Upper lobe of left lung (tissue), 6 donors: ENCODE results near the gene RFT1. TPM values are rescaled to one million over a fixed set of nuclear protein-coding genes. Genes with fewer than 3 reads are reported as not detected.

Experiments used
- ATAC-seq, 2 donors: fragments of 200-7000 bp; cut with Tn5 transposase; one replicate each; pipeline ENCODE4 v1.9.1; 2022; ENCODE audit warnings: mild to moderate bottlenecking in 2 of 2, moderate library complexity in 2 of 2; ENCODE audit not compliant: low FRiP score in 2 of 2
- DNase-seq, 2 donors: peaks; one replicate each; pipeline ENCODE4 v3.0.0-alpha.2; 2019 to 2020
- H3K27ac ChIP-seq, 4 donors: fragments of 200-600 bp; sonication (generic); one replicate each; pipeline ENCODE4 v1.5.1; 2016 to 2019
- H3K27me3 ChIP-seq, 4 donors: fragments of 200-600 bp; sonication (generic); one replicate each; pipeline ENCODE4 v1.5.1; 2017 to 2019
- H3K36me3 ChIP-seq, 4 donors: fragments of 200-600 bp; sonication (generic); one replicate each; pipeline ENCODE4 v1.5.1; 2016 to 2019
- H3K4me1 ChIP-seq, 4 donors: fragments of 200-600 bp; sonication (generic); one replicate each; pipeline ENCODE4 v1.5.1; 2018 to 2019
- H3K4me3 ChIP-seq, 4 donors: fragments of 200-600 bp; sonication (generic); one replicate each; pipeline ENCODE4 v1.5.1; 2017 to 2019; ENCODE audit warnings: mild to moderate bottlenecking in 2 of 4, moderate library complexity in 1 of 4
- H3K9me3 ChIP-seq, 4 donors: fragments of 200-600 bp; sonication (generic); one replicate each; pipeline ENCODE4 v1.5.1; 2018 to 2019
- CTCF ChIP-seq, 6 experiments: fragments of 450-650 bp in 4 of 6; fragments of 200-600 bp in 2 of 6; sonication (generic) in 2 of 6; IDR thresholded peaks; one replicate each; pipeline ENCODE4 v1.5.1; 2016 to 2019; ENCODE audit warnings: antibody characterized with exemption in 6 of 6
- EP300 ChIP-seq, 4 donors: sonication (generic); formaldehyde crosslinking; IDR thresholded peaks; one replicate each; pipeline ENCODE4 v1.5.1; 2017; ENCODE audit warnings: antibody characterized with exemption in 4 of 4, control low read depth in 2 of 4
- POLR2A ChIP-seq, 4 donors: fragments of 450-650 bp; IDR thresholded peaks; one replicate each; pipeline ENCODE4 v1.5.1; 2016 to 2017; ENCODE audit warnings: antibody characterized with exemption in 4 of 4, mild to moderate bottlenecking in 2 of 4
- POLR2AphosphoS5 ChIP-seq, 2 donors: sonication (generic); formaldehyde crosslinking; IDR thresholded peaks; one replicate each; pipeline ENCODE4 v1.5.1; 2017; ENCODE audit warnings: antibody characterized with exemption in 2 of 2
- WGBS, 2 donors: methylation state at CpG; one replicate each; pipeline ENCODE4 v1.1.5; 2017 to 2018; 5-methylcytosine and 5-hydroxymethylcytosine counted together
- total RNA-seq, 6 donors: library from RNA; depleted of rRNA in 4 of 6; stranded (reverse); fragments of >200 nt in 4 of 6; gene quantifications; one replicate each; pipeline versions ENCODE4 v1.1.0 to v1.2.1, GENCODE V29; 2016 to 2021
- donor health status: DM: no; HTN: no; CAD: no; lungs with moderate emphysema.
- donor health status: DM: no; HTN: yes; CAD: no; lungs with severe emphysema.

RFT1 gene
- total RNA-seq, 6 donors from 2014 or later: 5.1 to 19.9 (median 12.8) TPM

- H3K4me1 ChIP-seq: peaks cover 3 to 43% (median 18%) of the 10 kb centered on the region in 4 donors
- no peaks in the 10 kb centered on the region for H3K27me3 ChIP-seq
- 40 to 45% methylated on average over 2 to 3 of the region's 3 CpGs for WGBS, 2 donors
- no peak for TF ChIP-seq CTCF (IDR thresholded peaks at IDR 0.05)
- TF ChIP-seq EP300 (IDR thresholded peaks at IDR 0.05): no peak
- no peak for TF ChIP-seq POLR2AphosphoS5 (IDR thresholded peaks at IDR 0.05)
- no peak for TF ChIP-seq POLR2A (IDR thresholded peaks at IDR 0.05)
- H3K36me3 ChIP-seq: no peaks in the 10 kb centered on the region
- peak overlapping the region in 2 of 4 donors; percentile 37 to 56 for H3K27ac ChIP-seq
- H3K9me3 ChIP-seq: no peaks in the 10 kb centered on the region
- no peak overlapping the region for H3K4me3 ChIP-seq
- ATAC-seq (peak in 1 of 2 donors; percentile 60), DNase-seq (peak in 1 of 2 donors; percentile 74)
These were observed 12.8 kb upstream of the RFT1 start for GRCh38 chr3:53142986-53143385.

DNA sequence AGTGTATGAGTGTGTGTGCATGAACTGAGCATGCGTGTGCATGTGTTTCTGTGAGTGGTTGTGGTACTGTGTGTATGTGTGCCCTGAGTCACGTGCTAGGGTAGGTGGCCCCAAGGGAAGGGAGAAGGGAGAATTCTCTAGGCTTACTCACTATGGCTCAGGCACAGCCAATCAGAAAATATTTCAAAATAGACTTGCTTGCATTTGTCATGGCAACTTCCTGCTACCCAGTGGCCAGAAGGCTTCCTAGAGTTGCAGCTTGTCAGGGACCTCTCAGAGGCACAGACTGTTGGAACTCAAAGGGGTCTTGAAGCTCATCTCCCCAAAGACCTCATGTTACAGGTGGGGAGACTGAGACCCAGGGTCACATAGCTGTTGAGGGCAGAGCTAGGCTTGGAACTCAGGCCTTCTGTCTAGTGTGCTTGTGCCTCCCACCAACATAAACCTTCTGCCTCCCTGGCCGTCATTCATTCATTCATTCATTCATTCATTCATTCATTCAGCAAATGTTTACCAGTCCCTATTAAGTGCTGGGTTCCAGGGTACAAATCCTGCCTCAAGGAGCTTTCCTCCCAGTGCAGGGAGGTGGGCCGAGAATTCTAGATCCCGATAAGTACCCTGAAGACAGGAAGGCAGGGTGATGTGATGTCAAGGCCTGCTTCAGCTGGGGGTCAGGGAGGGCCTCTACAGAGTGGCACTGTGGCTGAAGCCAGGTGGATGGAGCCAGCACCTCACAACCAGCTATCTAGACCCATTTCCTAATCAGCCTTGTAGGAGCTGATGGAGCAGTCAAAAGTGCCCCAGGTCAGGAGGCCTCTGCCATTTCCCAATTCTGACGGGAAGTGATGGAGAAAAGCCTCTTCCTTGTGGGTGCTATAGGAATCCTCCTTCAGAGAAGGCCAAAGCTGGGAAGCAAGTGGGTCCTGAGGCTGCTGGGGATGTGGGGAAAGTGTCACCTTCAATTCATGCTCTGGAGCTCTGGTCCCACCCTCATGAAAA, 10.9 kb upstream of the RFT1 start:
- H3K4me1 ChIP-seq: peaks cover 3 to 31% (median 9%) of the 10 kb centered on the region in 4 donors

DNA sequence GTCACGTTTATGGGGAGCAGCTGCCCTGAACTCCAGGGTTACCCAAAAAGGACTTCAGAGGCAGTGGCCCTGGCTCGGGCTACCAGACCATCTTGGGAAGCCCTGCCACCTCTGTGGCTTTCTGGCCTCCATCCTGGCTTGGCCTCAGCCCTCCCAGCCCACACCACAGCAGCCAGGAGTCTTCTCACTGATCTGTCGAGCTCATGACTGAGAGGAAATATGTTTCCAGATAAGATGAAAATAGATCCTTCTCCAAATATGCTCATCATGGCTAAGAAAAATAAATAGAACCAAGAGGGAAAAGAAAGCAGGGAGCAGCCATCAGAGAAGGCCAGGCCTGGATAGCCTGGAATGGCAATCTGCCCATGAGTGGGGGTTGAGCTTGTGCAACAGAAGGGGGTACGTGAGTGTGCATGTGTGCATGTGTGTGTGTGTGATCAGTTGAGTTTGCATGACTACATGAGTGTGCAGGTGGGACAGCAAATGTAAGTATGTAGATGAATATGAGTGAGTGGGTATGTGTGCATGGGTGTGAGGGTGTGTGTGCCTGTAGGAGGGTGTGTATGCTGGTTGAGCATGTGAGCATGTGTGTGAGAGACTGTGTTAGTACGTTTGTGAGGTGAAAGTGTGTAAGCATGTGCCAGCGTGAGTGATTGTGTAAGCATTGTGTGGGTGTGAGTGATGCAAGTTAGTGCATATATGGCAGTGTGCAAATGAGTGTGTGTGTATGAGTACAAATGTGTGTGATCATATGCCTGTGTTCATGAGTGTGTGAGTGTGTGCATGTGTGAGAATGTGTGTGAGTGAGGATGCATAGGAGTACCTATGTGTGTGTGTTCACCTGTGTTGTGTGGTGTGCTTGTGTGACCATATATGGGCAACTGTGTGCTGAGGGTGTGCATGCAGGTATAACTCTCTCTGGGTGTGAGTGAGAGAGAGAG, 9.9 kb upstream of the RFT1 start:
- TF ChIP-seq POLR2A (IDR thresholded peaks at IDR 0.05): no peak
- TF ChIP-seq EP300 (IDR thresholded peaks at IDR 0.05): no peak
- no peak for TF ChIP-seq CTCF (IDR thresholded peaks at IDR 0.05)
- no peaks in the 10 kb centered on the region for H3K27me3 ChIP-seq
- ATAC-seq (no peak), DNase-seq (no peak)
- H3K9me3 ChIP-seq: no peaks in the 10 kb centered on the region
- WGBS, 2 donors: 48 to 52% methylated on average over 6 of the region's 6 CpGs
- peaks cover 3 to 27% (median 7%) of the 10 kb centered on the region in 4 donors for H3K4me1 ChIP-seq
- H3K36me3 ChIP-seq: no peaks in the 10 kb centered on the region
- no peak overlapping the region for H3K27ac ChIP-seq
- H3K4me3 ChIP-seq: no peak overlapping the region

More for the DNA sequence above, 10.9 kb upstream of the RFT1 start:
- Histone ChIP-seq H3K27me3 (no peaks in the 10 kb centered on the region), H3K27ac (peak overlapping the region in 2 of 4 donors; percentile 26 to 56), H3K9me3 (no peaks in the 10 kb centered on the region), H3K4me3 (no peak overlapping the region), H3K36me3 (no peaks in the 10 kb centered on the region)
- no peak for DNase-seq
- WGBS, 2 donors: 72 to 74% methylated on average over 6 of the region's 6 CpGs
- ATAC-seq: peak; percentile 38 to 56
- TF ChIP-seq CTCF (IDR thresholded peaks at IDR 0.05): no peak
- no peak for TF ChIP-seq POLR2A (IDR thresholded peaks at IDR 0.05)
- no peak for TF ChIP-seq EP300 (IDR thresholded peaks at IDR 0.05)
- TF ChIP-seq POLR2AphosphoS5 (IDR thresholded peaks at IDR 0.05): no peak

GRCh38 chr3:53137835-53138446, 7.7 kb upstream of the RFT1 start:
- peaks cover 9 to 30% (median 11%) of the 10 kb centered on the region in 4 donors for H3K4me1 ChIP-seq
- no peak overlapping the region for H3K27ac ChIP-seq
- no peaks in the 10 kb centered on the region for H3K36me3 ChIP-seq
- no peaks in the 10 kb centered on the region for H3K9me3 ChIP-seq
- no peak for TF ChIP-seq CTCF (IDR thresholded peaks at IDR 0.05)
- no peak for TF ChIP-seq POLR2A (IDR thresholded peaks at IDR 0.05)
- H3K27me3 ChIP-seq: no peaks in the 10 kb centered on the region
- WGBS, 2 donors: 82 to 92% methylated on average over 4 of the region's 4 CpGs
- no peak overlapping the region for H3K4me3 ChIP-seq
- ATAC-seq (no peak), DNase-seq (no peak)
